GM19043 (cell line): ENCODE measurements around the gene AUTS2.
"Not testable (repeated sequence)": the region's sequence is repeated elsewhere in the genome, so short reads cannot be mapped to it uniquely, and the experiment has no call there.

ENCODE experiments used
- ATAC-seq: cut with Tn5 transposase; IDR thresholded peaks from one replicate; pipeline ENCODE4 v1.9.1; 2021; ENCODE audit warnings: low read depth; ENCODE audit not compliant: unreplicated experiment

The AUTS2 gene

DNA sequence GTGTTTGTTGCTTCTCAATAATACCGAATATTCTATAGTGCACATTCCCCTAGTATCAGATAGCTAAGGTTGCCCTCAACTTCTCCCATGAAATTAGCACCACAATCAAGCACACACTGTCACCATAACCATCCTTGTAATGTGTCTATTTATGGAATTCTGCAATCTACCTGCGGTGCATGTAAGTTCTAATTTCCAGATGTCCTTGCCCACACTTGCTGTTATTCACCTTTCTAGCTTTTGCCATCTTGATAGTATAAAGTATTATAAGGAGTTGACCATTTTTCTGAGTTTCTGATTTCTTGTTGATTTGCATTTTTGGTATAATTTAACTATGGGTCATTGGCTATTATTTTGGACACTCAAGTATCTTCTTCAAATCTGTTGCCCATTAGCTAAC is 1043.6 kb downstream of the AUTS2 start:
- ATAC-seq: no peak

DNA sequence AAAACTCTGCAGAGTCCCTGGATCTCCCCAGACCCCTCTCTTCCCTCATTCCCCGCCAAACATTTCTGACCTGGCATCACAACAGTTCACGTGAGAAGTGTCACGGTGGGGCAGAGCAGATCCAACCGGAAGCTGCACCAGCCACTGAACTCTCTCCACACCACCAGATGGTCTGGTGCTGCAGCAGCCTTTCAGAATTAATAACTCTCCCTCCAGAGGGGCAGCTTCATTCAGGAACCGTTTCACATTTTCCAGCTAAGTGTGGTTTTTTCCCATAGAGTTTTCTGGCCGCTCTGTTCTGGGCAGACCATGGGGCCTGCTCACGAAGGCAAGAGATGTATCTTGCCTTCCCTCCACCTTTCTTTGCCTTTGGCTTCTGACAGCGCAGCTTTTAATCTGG is 1047.0 kb downstream of the AUTS2 start:
- no peak for ATAC-seq

DNA sequence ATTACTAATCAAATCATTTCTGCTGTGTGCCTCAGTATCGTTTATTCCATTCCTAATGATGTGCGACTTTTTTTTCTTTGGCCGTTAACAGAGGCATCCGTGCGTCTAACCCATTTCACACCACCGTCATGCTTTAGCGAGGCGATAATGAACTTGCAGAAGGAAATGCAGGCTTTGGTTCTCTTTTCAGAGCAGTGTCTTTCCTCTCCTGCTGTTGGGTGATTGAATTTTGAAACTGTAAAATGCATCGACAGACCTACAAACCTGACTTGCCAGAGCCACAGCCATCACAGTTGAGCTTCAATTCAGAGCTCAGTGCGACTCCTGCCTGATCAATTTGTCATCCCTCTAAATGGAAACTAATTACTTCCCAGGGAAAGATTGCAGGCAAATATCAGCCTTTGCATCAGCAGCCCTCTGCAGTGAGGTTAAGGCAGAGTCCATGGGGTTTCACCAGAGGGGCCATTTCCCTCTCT is 1047.6 kb downstream of the AUTS2 start:
- no peak for ATAC-seq

DNA sequence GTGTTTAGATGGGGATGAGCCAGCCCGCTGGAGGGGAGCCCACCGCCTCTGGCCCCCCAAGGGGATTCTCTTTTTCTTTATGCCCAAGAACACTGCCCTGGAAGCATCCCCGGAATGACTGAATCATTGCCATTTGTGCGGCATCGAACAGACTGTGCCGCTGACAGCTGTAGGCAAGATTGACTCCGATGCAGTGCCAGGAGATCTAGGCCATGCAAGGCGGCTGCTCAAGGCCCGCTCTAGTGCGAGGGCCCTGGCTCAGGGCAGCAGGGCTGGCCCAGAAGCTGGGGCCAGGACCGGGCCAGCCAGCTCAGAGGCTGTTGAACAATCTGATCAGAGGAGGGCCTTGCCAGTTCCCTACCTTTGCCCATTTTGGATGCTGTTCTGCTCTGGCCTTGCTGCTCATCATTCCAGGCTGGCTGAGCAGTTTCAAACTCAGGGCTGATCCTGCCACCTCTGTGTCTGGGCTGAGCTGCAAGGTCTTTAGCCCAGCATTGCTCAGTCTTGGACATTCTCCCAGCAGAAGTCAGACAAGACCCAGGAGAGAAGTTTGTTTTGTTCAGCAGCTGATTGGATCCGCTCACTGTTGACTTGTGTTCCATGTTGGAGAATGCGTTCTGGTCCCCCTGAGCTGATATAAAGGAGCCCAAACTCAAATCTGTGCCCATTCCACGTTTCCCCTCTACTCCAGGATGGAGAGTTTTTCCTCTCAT is 1048.4 kb downstream of the AUTS2 start:
- ATAC-seq: no peak

DNA sequence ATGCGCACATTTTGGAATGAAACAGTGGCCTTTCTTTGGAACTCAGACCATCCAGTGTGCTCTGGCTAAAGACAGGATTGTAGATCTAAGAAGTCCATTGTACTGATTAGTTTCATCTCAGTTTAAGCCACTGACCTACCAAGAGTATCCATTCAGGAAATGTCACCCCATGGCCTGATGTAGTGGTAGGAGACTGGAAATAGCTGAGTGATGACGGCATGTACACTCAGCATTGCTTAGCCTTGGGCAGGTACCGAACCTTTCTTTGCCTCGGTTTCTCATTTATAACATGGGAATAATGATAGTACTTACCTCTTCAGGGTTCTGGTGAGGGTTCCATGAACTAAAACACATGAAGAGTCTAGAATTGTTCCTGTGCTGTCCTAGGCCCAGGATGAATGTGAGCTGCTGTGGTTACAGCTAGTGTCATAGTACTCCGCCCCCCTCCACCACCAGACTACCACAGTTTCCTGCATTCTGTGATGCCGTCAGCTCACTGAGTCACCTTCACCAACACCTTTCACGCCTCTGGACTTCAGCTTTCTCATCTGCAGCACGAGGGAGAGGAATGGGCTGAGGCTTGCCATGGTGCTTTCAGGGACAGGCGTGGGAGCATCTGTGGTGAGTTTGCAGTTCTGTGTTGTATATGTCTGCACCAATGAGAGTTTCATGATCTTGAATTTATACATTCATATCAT is 1049.7 kb downstream of the AUTS2 start:
- ATAC-seq: peak; percentile 61

DNA sequence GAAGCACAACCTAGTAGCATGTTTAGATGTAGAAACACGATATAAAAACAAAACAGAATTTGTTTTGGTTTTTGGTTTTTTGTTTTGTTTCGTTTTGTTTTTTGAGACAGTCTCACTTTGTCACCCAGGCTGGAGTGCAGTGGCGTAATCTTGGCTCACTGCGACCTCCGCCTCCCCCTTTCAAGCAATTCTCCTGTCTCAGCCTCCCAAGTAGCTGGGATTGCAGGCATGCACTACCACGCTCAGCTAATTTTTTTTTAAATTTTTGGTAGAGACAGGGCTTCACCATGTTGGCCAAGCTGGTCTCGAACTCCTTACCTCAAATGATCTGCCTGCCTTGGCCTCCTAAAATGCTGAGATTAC is 1050.2 kb downstream of the AUTS2 start:
- not testable (repeated sequence) for ATAC-seq

DNA sequence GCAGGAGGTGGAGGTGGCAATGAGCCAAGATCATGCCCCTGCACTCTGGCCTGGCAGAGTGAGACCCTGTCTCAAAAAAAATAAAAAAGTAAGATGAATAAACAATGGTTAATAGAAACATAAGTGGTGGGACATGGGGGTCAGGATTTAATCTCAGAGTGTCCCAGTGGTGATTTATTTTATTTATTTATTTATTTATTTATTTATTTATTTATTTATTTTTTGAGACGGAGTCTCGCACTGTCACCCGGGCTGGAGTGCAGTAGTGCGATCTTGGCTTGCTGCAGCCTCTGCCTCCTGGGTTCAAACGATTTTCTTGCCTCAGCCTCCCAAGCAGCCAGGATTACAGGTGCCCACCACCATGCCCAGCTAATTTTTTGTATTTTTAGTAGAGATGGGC is 1051.0 kb downstream of the AUTS2 start:
- ATAC-seq: no peak

DNA sequence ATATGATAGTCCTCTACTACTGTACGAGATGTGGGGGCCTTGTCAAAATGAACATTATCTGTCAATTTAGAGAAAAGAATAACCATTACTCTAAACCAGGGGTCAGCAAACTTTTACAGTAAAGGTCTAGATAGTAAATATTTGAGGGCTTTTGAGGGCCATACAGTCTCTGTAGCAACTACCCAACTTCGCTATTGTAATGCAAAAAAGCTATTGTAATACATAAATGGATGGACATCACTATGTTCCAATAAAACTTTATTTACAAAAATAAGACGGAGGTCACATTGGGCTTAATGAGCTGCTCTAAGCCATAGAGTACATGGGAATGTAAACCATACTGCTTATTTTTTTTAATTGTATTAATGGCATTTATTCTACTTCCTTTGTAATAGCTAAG is 1055.9 kb downstream of the AUTS2 start:
- no peak for ATAC-seq

DNA sequence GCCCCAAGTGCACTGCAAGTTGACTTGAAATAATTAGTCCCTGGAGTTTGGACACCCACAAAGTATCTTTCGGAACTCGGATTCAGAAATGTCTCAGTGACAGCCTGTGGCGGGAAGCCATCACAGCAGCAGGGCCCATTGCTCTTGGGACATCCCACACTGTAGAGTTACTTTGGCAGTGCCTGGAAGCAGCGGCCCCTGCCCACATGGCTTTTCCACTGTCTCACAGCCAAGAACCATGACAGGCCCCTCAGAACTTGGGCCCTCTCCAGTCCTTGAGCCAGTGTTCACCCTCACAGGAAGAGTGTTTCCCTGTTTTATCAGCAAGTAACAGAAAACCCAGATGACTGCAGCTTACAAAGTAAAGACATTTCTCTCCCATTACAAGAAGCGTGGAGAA is 1056.7 kb downstream of the AUTS2 start:
- no peak for ATAC-seq

DNA sequence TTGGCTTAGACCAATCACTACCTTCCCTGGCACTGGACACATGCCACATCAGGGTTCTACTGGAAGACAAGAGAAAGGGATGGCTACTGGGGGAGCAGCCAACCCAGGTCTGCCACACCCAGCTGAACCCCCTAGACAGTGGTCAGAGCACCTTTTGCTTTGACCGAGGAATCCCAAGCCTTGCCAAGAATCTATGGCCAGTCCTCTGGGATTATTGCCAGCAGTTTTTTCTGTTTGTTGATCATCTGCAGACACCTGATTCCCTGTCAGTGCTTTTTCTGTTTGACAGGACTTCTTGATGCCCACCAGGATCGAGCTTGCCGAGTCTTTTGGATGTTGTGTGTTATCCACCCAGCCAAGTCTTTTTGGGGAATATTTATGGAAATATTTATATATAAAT is 1057.4 kb downstream of the AUTS2 start:
- ATAC-seq: no peak

DNA sequence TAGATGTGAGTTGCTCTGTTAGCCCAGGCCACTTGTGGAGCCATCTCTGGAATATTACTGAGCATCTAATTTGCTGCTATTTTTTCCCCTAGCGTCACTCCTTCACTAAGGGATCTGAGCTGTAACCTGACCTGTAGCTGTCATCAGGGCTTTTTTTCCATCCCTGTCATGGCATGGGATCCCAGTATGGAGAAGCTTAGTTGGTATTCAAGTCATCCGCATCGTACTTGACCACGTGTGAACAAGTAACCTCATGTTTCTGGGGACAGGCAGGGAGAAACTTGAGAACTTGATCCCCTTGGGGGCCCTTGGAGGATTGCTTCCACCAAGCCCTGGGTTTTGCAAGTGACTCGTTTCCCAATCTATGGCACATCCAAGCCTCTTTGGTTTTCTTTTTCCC is 1059.3 kb downstream of the AUTS2 start:
- no peak for ATAC-seq

DNA sequence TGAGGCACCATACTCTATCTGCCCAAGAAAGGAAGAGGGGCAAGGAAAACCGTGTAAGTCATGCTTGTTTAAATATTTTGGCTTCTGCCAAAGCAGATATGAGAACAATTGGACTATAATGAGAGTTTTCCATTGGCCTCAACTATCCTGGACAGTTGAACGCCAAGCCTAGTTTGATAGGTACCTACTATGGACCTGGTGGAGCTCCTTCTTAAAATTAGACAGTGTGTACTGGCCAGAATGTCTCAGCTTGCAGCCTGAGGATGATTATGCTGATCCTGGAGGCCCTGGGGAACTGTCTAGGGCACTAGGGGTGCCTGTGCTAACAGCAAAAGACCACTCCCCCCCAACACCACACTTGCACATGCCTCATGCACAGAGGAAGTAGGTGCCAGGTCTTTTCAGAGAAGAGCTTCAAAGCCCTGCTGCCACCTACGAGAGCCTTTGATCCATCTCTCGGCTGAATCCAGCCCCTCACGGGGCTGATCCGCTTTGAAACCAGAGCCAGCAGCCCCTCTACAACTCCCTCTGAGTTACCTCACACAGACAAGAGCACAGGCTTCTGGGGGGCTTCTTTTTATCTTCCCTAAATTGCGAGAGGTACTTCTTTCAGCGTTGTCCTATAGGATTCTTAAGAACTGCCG is 1059.8 kb downstream of the AUTS2 start:
- ATAC-seq: no peak

DNA sequence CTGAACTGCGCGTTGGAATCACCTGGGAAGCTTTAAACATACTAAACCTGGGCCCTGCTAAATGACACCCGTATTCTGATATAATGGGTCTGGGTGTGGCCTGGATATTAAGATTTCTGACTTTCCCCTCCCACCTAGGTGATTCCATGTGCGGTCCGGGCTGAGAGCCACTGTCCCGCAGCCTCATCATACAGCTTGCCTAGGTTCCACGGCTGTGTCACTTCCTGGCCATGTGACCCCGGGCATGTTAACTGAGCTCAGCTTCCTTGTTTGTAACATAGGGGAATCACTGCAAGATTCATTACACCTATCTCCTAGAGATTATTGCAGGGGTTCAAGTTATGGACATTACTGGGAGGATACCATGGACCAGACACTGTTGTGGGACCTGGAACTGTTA is 1061.0 kb downstream of the AUTS2 start:
- no peak for ATAC-seq

DNA sequence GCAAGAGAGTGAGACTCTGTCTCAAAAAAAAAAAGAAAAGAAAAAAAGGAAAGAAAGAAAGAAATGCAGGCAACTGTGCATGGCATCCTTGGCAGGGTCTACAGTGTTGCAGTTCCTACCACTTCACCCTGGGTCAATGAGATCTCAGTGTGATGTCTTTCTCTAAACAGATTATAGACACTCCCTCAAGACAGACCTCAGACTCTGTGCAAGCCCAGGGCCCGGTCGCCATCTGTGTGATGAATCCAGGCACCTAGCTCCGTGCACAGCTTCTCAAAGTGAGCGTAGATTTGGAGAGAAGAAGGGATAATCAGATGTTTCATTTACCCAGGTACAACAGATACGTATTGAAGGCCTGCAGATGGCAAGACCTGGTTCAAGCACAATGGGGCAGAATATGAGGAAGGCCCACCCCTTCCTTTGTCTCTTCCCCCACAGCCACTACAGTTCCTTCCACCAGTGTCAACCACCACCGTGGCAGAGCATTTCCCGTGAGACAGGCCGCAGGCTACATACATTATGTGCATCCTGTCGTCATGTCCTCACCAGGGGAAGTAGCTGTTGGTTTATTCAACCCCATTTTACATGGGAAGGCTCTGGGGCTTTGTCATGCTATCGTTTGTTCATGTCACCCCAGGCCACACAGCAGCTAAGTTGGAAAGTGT is 1062.0 kb downstream of the AUTS2 start:
- no peak for ATAC-seq

DNA sequence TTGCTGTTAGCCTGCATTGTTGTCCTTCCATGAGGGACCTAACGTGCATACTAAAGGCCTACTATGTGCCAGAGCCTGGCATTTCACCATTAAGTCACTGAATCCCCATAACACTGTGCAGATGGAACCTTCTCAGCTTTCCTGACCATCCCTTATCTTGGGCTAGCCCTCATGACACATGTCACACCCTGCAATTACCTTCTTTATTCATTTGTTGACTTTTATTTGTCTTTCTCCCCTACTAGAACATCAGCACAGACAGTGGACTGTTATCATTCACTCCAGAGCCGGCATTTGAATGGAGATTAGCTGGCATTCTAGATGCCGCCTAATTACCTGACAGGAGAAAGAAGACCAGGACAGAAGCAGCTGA is 1062.5 kb downstream of the AUTS2 start:
- no peak for ATAC-seq

DNA sequence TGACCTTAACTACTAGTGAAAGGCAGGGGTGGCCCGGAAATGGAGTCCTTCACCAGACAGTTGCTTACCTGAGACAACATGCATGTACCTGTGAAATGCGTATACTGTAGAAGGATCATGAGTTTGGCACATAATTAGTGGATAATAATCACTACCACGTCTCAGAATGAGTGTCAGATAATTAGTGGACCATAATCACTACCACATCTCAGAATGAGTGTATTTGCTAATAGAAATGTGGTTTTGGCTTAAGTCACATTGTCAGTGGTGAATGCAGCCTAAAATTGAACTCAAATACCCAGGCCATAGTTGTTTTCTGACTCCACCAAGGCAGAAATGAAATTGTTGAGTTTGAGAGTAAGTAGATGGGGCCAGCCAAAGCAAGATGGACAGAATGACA is 1065.4 kb downstream of the AUTS2 start:
- ATAC-seq: no peak

DNA sequence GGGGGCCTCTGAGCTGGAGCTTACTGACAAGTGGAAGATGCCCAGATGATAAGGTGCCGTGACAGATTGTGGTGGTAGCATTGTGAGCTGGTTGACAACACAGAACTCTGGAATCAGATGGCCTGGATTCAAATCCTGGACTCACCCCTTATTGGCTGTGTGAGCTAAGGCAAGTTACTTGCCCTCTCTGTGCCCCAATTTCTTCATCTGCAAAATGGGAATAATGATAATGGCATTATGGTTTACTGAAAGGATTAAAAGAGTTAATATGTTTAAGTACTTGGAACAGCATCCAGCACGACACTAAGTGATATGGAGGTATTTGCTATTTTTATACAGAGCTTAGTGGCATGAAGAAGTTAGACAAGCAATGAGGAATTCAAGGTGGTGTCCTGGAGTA is 1067.7 kb downstream of the AUTS2 start:
- no peak for ATAC-seq

DNA sequence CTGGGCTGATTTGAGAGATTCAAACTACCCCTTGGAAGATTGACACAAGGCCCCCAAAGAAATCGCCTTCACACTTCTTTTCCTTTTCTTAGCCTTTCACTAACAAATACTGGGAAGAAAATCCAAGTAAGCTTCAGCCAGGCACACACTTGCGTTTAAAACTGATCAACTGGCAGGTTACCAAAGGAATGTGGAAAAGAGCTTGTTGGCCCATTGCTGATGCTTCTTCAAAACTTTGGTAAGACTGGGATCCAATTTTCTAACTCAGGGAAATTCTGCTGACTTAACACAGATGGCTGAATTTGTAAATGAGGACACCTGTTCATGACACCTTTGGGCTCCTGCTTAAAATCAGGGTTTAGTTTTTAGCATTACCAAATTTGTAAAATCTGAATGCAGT is 1069.1 kb downstream of the AUTS2 start:
- ATAC-seq: no peak

DNA sequence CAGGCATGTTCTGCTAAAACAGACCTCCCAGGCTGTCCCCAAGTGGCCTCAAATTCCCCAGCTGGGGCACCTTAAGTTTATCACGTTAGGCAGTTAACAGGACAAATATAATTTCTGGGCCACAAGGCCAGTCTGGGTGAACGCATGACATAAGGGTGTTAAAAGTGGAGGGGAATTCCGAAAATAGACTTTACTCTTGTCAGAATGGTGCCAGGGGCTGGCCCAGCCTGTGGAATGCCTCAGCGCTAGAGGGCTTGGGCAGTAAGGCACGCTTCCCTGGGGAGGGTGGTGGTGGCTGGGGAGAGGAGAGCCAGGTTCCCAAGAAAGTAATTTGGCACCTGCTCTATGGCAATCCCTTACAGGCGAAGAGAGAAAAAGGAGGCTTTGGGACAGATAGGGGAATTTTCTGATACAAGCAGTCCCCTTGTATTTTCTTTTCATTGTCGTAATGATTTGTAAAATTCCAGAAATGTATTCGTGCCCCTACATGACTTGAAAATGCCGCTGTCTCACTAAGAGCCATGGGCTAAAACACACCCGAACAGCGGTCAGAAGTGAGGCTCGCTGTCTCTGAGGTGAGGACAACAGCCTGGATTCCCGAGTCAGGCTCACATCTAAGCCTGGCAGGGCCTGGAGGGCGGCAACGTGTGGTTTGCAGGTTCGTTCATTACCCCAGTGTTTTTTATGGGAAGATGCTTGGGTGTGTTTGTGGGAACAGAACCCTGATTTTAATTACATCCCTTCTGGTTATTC is 1070.5 kb downstream of the AUTS2 start:
- ATAC-seq: no peak

DNA sequence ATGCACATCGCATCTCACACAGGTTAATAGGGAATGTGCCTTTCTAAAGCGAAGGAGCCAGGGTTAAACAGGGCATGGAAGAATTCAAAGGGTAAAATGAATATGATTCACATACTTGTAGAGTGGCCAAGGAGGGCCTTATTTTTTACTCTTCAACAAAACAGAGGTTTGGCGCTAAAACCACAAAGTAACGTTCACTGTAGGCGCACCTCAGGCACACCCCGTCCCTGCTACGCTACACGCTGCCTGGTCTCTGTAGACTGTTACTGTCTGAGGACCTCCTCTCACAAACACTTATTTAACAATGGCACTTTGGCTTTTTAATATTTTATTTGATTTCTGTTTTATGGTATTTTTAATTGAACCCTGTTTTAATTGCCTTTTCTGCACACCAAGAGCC is 1071.6 kb downstream of the AUTS2 start:
- no peak for ATAC-seq

DNA sequence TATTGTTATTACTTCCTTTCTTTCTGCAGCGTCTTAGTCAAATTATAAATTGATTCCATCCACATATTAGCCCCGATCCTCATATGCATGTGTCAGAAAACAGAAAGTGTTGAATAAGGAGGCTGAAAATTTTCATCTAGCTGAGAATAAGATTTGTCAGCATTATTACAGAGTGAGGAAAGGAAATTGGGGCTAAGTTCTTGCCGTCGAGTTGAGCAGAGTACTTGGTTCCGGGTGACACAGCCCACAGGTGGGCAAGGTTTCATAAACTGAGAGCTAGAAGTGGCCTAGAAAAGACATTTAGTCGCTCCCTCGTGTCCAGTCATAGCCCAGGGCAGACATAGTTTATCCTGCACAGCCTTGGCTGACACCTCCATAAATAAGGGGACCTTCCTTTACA is 1072.0 kb downstream of the AUTS2 start:
- ATAC-seq: no peak
